Nephron progenitor cell (in vitro differentiated cells): Measurements from ENCODE around the gene RNF157.

Source experiments
- DNase-seq: peaks from one replicate; pipeline ENCODE4 v3.0.0; 2021
- H3K27ac Mint-ChIP-seq: 2 replicates; pipeline ENCODE4 v1.8.0; 2021; ENCODE audit warnings: mild to moderate bottlenecking, moderate library complexity, mixed read lengths
- H3K27me3 Mint-ChIP-seq: 2 replicates; pipeline ENCODE4 v1.8.0; 2021; ENCODE audit warnings: mild to moderate bottlenecking, low read depth, mixed read lengths; ENCODE audit not compliant: poor library complexity
- H3K36me3 Mint-ChIP-seq: 2 replicates; pipeline ENCODE4 v1.8.0; 2021; ENCODE audit warnings: low read depth, mixed read lengths
- H3K4me1 Mint-ChIP-seq: 2 replicates; pipeline ENCODE4 v1.8.0; 2021; ENCODE audit warnings: mixed read lengths
- H3K4me3 Mint-ChIP-seq: 2 replicates; pipeline ENCODE4 v1.8.0; 2021; ENCODE audit warnings: mild to moderate bottlenecking, moderate library complexity, mixed read lengths
- H3K9me3 Mint-ChIP-seq: 2 replicates; pipeline ENCODE4 v1.8.0; 2021; ENCODE audit warnings: mild to moderate bottlenecking, moderate library complexity, mixed read lengths
- CTCF ChIP-seq: fragments of 200-600 bp; sonication (generic); IDR thresholded peaks from 2 replicates; pipeline ENCODE4 v1.5.0; 2021; ENCODE audit warnings: antibody characterized with exemption

The RNF157 gene

DNA sequence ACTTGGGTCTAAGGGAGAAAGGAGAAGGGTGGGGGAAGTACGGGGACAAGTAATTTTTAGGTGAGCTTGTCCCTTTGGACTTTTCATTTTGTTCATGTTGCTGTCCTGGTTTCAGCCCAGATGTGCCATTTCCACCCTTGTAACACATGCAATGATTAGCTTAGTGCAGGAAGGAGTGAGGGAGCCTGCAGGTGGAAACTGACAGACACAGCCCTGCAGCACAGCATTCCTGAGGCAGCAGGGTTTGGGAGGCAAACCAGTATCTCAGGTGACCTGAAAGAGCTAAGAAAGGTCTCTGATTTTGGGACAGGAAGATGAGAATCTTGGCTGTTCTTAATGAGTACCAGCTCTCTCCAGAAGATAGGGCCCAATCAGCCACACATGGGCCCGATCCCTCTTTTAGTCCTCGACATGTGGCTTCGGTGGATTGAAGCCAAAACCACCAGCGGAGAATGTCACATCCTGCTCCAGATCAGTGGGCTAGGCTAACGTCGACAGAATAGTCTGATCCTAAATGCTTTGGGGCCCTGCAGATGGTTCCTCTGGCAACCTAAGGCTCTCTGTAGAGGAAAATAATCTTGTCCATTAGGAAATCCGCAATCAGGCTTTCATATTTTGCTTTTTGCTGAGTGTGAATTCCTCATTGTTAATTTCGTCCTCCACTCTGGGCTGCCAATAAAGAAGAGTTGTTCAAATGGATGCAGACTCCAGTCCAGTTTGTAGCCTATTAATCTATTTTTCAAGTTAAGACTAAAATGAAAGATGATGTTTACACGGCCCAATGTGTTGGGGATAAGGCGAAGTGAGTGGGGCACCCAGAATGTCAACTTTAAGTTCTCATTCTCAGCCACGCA, 3.8 kb upstream of the RNF157 start:
- H3K27ac Mint-ChIP-seq, result no peak overlapping the region
- no peaks in the 10 kb centered on the region for H3K36me3 Mint-ChIP-seq
- peaks cover 70% of the 10 kb centered on the region for H3K4me1 Mint-ChIP-seq
- DNase-seq, result no peak
- no peaks in the 10 kb centered on the region for H3K9me3 Mint-ChIP-seq
- TF ChIP-seq CTCF, result no peak
- H3K4me3 Mint-ChIP-seq, result peak overlapping the region; percentile 8
- peaks cover 50% of the 10 kb centered on the region for H3K27me3 Mint-ChIP-seq

GRCh38 chr17:76241691-76242255, 1.5 kb upstream of the RNF157 start:
- peaks cover 60% of the 10 kb centered on the region for H3K4me1 Mint-ChIP-seq
- H3K36me3 Mint-ChIP-seq, result no peaks in the 10 kb centered on the region
- no peak for DNase-seq
- peak overlapping the region; percentile 86 for H3K4me3 Mint-ChIP-seq
- H3K27me3 Mint-ChIP-seq, result peaks cover 66% of the 10 kb centered on the region
- H3K9me3 Mint-ChIP-seq, result no peaks in the 10 kb centered on the region
- TF ChIP-seq CTCF, result no peak
- no peak overlapping the region for H3K27ac Mint-ChIP-seq

- Mint-ChIP-seq H3K4me3 (peak overlapping the region; percentile 86), H3K36me3 (no peaks in the 10 kb centered on the region), H3K27ac (peak overlapping the region; percentile 58), H3K27me3 (peaks cover 71% of the 10 kb centered on the region), H3K9me3 (no peaks in the 10 kb centered on the region), H3K4me1 (peaks cover 54% of the 10 kb centered on the region)
- no peak for DNase-seq
- TF ChIP-seq CTCF, result no peak
These were observed 878 bp upstream of the RNF157 start for GRCh38 chr17:76241204-76241538.

- DNase-seq, result peak; percentile 41
- Mint-ChIP-seq H3K27ac (no peak overlapping the region), H3K36me3 (no peaks in the 10 kb centered on the region), H3K9me3 (no peaks in the 10 kb centered on the region), H3K4me3 (peak overlapping the region; percentile 76), H3K27me3 (peaks cover 70% of the 10 kb centered on the region), H3K4me1 (peaks cover 48% of the 10 kb centered on the region)
- TF ChIP-seq CTCF, result no peak
These were observed 587 bp downstream of the RNF157 start for GRCh38 chr17:76239538-76240274.

DNA sequence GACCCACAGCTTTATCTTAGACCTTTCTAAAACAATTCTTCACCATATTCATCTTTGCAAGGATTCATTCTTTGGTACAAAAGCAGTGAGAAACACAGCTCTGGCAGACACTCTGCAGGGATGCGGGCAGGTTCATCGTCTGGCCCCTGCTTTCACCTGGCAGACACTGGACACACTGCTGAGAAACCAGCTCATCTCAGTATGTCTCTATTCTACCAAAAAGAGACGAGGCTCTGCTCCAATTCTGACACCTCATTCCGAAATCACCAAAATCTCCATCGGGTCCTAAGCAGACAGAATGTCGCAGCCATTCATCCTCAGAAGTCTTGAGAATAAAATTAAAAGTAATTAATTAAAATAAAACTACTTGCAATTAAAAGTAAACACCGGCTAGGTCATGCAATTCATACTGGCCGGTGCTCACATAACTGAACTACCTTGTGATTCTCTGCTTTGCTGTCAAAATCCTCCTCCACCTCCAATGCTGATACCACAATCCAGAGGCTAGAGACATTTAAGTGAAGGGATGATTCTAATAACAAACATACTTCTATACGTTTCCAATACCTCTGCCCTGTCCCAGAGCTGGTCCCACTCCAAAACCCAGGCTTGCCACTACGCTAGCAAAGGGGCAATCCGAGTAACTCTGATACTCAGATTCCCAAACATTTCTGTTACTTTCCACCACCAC, 1.3 kb downstream of the RNF157 start:
- H3K36me3 Mint-ChIP-seq, result no peaks in the 10 kb centered on the region
- H3K9me3 Mint-ChIP-seq, result no peaks in the 10 kb centered on the region
- peaks cover 74% of the 10 kb centered on the region for H3K27me3 Mint-ChIP-seq
- TF ChIP-seq CTCF, result no peak
- no peak for DNase-seq
- H3K27ac Mint-ChIP-seq, result no peak overlapping the region
- peaks cover 41% of the 10 kb centered on the region for H3K4me1 Mint-ChIP-seq
- peak overlapping the region; percentile 76 for H3K4me3 Mint-ChIP-seq
